ENCODE data around the gene ZBTB14.

- TF ChIP-seq TCF4 (CRISPR knock-in tag; IDR thresholded peaks at IDR 0.05; ENCODE audit: borderline replicate concordance) (no peak), OSR1 (CRISPR knock-in tag; IDR thresholded peaks at IDR 0.05) (no peak), SNAI2 (CRISPR knock-in tag; IDR thresholded peaks at IDR 0.05) (no peak), CSDC2 (CRISPR knock-in tag; IDR thresholded peaks at IDR 0.05) (no peak), ARNTL (CRISPR knock-in tag; IDR thresholded peaks at IDR 0.05; ENCODE audit: borderline replicate concordance, low read depth) (no peak), RARB (CRISPR knock-in tag; IDR thresholded peaks at IDR 0.05) (no peak), TOX (CRISPR knock-in tag; IDR thresholded peaks at IDR 0.05; ENCODE audit: borderline replicate concordance) (no peak), BACH2 (CRISPR knock-in tag; IDR thresholded peaks at IDR 0.05; ENCODE audit: borderline replicate concordance) (no peak), PATZ1 (CRISPR knock-in tag; IDR thresholded peaks at IDR 0.05; ENCODE audit: borderline replicate concordance) (no peak), ZFP30 (CRISPR knock-in tag; IDR thresholded peaks at IDR 0.05) (no peak), ZC3H10 (CRISPR knock-in tag; IDR thresholded peaks at IDR 0.05) (no peak)
These were observed at the start of gene ZBTB14 for GRCh38 chr18:5295231-5295920.

Data from SK-N-SH treated with all-trans-retinoic acid at 6 μM for 48 hours (cell line).